GM23248 (cell line): Measurements from ENCODE around the gene GPR150.

Source experiments
- EZH2 ChIP-seq: fragments of 200-600 bp; sonication (generic); IDR thresholded peaks from 2 replicates; pipeline ENCODE4 v1.6.1; 2018; ENCODE audit warnings: antibody characterized with exemption, mild to moderate bottlenecking; ENCODE audit not compliant: insufficient read depth, poor library complexity, severe bottlenecking
- EZH2phosphoT487 ChIP-seq: fragments of 200-600 bp; sonication (generic); IDR thresholded peaks from 2 replicates; pipeline ENCODE4 v1.6.1; 2018; ENCODE audit warnings: antibody characterized with exemption, moderate library complexity, mild to moderate bottlenecking, low read depth; ENCODE audit not compliant: insufficient read depth

DNA sequence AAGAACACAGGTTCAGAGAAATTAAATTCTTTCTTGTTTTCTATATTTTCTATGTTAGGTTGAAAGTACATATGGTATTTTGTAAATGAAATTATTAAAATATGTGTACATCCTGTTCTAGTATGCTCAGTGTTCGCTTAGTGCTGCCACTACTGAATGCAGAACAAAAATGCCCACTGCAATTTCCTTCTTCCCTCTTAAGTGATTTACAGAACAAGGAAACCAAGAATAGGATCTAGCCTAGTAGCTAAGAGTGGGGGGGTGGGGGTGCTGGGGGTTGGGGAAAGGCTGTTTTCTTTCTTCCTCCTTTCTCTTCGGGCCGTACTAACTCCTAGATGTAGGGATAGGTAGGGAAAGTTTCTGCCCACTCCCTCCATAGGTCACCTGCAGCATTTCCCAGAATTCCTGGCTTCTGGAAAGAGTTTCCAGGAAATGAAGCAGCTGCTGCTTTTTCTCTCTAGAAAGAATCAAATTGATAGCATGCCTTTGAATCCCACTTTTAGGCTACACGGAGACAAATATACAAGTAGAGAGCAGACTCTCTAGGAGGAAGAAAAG lies 47.3 kb downstream of the GPR150 start:
- TF ChIP-seq EZH2: no peak
- TF ChIP-seq EZH2phosphoT487: no peak
